GM12872 (cell line): ENCODE measurements around the gene OR52B4.

Experiments used
- TF ChIP-seq, protein P1 (sequence below): IDR thresholded peaks from 3 replicates; pipeline ENCODE4 v1.5.1; 2011; ENCODE audit warnings: low read depth, mild to moderate bottlenecking, low read length, moderate library complexity; ENCODE audit not compliant: insufficient read depth

Gene OR52B4

DNA sequence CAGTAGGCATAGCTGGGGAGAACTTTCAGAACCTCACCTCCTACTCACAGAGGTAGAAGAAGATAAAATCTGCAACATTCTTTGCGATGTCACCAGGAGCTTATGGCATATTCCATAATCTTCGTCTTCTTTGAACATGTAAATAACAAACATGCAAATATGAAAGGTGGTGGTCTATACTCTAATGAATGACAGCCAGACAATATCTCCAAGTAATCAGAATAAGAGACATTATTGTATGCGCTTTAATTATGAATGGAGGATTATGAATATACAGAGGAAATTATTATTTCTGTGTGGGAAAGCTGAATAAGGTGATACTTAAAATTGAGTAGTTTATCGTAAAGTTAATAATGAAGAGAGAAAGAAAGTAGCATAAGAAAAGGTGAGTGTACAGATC is at the start of gene OR52B4:
TSS of gene OR52B4 (minus strand) at position 101 of the 400 bp plus-strand sequence. CDS start at position 10, 91 bp downstream.
- TF ChIP-seq, protein P1, sequence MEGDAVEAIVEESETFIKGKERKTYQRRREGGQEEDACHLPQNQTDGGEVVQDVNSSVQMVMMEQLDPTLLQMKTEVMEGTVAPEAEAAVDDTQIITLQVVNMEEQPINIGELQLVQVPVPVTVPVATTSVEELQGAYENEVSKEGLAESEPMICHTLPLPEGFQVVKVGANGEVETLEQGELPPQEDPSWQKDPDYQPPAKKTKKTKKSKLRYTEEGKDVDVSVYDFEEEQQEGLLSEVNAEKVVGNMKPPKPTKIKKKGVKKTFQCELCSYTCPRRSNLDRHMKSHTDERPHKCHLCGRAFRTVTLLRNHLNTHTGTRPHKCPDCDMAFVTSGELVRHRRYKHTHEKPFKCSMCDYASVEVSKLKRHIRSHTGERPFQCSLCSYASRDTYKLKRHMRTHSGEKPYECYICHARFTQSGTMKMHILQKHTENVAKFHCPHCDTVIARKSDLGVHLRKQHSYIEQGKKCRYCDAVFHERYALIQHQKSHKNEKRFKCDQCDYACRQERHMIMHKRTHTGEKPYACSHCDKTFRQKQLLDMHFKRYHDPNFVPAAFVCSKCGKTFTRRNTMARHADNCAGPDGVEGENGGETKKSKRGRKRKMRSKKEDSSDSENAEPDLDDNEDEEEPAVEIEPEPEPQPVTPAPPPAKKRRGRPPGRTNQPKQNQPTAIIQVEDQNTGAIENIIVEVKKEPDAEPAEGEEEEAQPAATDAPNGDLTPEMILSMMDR = no peak

DNA sequence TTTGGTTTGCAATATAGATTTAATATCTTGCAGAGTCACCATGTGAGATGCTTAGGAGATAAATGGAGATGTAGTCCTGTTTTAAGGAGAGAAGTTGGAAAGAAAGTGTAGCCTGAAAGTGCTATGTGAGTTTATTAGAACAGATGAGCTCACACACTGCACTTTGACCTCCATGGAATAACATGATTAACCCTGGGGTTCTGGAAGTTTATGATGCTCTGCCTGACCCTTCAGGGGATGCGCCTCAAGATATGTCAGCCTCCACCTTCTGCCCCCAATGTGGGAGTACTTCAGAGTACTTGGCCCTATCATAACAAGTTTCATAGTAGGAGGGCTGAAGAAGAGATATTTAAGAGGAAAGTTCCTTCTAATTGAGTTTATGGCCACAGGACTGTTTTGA is 48.6 kb upstream of the OR52B4 start:
- TF ChIP-seq, protein P1 = no peak

DNA sequence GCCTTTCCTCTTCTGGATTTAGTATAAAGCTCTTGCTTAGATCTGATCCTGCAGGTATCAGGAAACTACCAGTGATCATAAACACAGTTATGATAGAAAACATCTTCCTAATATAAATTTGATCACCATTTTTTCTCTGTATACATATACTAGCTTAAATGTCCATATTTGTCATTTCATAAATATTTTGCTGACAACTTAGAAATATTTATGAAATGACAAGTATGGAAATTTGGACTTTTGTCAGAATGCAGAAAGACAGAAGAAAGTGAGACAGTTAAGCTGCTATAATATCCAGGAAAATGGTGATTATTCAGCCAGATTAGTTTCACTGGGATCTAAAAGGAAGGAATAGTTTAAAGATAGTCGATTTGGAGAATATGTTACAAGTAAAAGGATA is 48.1 kb upstream of the OR52B4 start:
- TF ChIP-seq, protein P1 = no peak

DNA sequence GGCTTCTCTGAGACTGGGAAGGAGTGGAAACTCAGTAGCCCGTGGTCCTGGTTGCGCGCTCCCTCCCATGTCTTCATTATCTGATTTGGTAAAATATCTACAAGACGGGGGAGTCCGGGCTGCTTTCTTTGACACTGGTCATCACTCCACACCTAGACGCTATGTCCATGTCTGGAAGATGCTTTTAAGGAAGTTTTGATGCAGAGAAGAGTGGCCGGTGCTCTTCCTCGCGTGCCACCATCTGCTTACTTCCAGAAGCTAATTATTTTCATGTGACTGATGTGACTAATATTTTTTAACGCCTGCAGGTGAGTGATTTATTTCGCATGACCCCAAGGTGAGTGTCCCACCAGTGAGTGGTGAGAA is 25.7 kb upstream of the OR52B4 start:
- TF ChIP-seq, protein P1 = no peak

DNA sequence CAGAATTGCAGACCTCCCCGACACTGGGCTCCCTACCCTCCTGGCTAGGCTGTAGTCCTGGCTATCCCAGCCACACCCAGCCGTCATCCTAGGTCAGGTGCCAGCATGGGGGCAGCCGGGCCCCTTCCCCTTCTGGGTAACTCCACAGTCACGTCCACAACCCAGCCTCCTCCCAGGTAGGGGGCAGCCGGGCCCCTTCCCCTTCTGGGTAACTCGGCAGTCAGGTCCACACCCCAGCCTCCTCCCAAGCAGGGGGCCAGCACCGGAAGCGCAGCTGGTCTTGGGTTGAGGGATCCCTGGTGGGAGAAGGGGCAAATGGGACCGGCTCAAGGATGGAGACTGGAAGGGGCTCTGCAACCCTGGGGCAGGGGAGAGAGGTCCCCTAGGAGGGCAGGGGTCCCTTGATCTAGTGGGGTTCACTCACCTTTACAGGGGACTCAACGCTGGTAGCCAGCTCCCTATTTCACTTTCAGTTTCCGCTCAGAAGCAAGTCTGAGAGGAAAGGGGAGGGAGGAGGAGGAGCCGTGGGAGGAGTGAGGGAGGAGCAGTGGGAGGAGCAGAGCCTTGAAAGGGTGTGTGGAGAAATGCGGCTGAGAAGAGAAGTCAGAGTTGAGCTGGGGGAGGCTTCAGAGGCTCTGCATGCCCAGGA is 25.1 kb upstream of the OR52B4 start, which contains the start of gene TRIM21:
TSS of gene TRIM21 (minus strand) at position 494 of the 649 bp plus-strand sequence. CDS start 3,293 bp downstream, outside the sequence.
- TF ChIP-seq, protein P1 = no peak

DNA sequence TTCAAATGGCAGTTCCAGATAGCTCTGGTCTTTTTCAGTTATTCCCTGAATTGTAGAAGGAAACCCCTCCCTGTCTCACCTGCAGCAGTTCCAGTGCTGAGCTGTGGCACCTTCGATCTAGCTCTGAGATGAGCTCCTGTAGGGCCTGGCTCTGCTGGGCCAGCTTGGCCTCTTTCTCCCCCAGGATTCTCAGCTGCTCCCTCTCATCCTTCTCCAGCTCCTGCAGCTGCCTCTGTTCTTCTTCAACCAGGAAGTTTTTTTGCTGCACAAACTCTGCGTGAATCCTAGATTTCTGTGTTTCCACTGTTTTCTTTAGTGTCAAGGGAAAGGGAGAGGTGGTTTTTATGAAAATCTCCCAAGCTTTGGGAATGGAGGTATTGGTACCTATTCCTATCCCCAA is 20.0 kb upstream of the OR52B4 start:
- TF ChIP-seq, protein P1 = no peak

DNA sequence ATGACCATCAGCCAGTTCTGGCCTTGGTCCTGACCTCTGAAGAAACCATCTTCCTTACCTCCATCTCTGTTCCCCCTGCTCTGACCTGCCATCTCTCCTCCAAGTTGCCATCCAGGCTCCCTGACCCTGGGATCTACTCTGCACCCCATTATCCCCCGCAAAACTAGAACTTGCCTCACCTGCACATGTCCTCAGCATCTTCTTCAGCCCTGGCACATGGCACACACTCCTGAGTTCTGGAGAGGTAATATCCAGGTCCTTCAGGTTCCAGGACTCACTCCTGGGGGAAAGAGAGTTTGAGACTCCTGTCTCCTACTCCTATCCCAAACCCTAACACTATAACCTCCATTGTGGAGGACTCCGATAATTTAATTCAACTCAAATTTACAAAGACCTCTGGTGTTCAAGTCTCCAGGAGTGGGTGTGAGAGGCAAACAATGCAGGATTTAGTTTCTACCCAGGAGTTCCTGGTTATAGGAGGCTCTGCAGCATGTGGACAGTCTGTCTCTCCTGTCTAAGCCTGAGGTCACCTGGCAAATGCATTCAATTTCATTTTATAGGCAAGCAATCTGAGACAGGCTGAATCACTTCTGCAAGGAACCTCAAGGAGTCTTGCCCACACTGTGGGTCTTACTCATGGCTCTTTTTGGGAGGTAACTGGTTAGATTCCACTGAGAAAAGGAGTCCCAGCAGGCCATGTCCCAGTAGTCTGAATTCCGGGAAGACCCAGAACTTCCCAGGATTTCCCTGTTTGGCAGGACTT is 18.0 kb upstream of the OR52B4 start:
- TF ChIP-seq, protein P1 = no peak
